ENCODE results near the gene BLOC1S1.

Gene BLOC1S1

GRCh38 chr12:55699471-55700055, 16.3 kb upstream of the BLOC1S1 start:
- no peaks in the 10 kb centered on the region for H3K4me1 ChIP-seq
- no peak overlapping the region for H3K4me2 ChIP-seq (ENCODE audit: low read length)
- no peaks in the 10 kb centered on the region for H3K27me3 ChIP-seq (ENCODE audit: control insufficient read depth, insufficient read depth, low read length)
- H2AFZ ChIP-seq: no peak overlapping the region
- TF ChIP-seq CTCF (IDR thresholded peaks at IDR 0.05): no peak
- H3K27ac ChIP-seq: no peak overlapping the region
- no peaks in the 10 kb centered on the region for H3K79me2 ChIP-seq
- H3K9me3 ChIP-seq (ENCODE audit: control insufficient read depth, low read length): no peaks in the 10 kb centered on the region
- no peak overlapping the region for H3K4me3 ChIP-seq (ENCODE audit: low read depth, low read length)
- no peak overlapping the region for H3K9ac ChIP-seq
- H3K36me3 ChIP-seq (ENCODE audit: control insufficient read depth, insufficient read depth, low read length): no peaks in the 10 kb centered on the region

- Histone ChIP-seq H3K9me3 (ENCODE audit: control insufficient read depth, low read length) (no peaks in the 10 kb centered on the region), H3K4me2 (ENCODE audit: low read length) (no peak overlapping the region), H2AFZ (no peak overlapping the region), H3K27ac (no peak overlapping the region), H3K36me3 (ENCODE audit: control insufficient read depth, insufficient read depth, low read length) (no peaks in the 10 kb centered on the region), H3K79me2 (no peaks in the 10 kb centered on the region), H3K27me3 (ENCODE audit: control insufficient read depth, insufficient read depth, low read length) (no peaks in the 10 kb centered on the region), H3K9ac (no peak overlapping the region), H3K4me3 (ENCODE audit: low read depth, low read length) (no peak overlapping the region), H3K4me1 (no peaks in the 10 kb centered on the region)
- no peak for TF ChIP-seq CTCF (IDR thresholded peaks at IDR 0.05)
Observed at GRCh38 chr12:55700255-55701018, 15.4 kb upstream of the BLOC1S1 start.

- H3K27ac ChIP-seq: no peak overlapping the region
- H3K4me3 ChIP-seq (ENCODE audit: low read depth, low read length): no peak overlapping the region
- no peak overlapping the region for H3K9ac ChIP-seq
- H3K4me2 ChIP-seq (ENCODE audit: low read length): no peak overlapping the region
- H2AFZ ChIP-seq: no peak overlapping the region
- no peaks in the 10 kb centered on the region for H3K27me3 ChIP-seq (ENCODE audit: control insufficient read depth, insufficient read depth, low read length)
- H3K36me3 ChIP-seq (ENCODE audit: control insufficient read depth, insufficient read depth, low read length): no peaks in the 10 kb centered on the region
- no peaks in the 10 kb centered on the region for H3K79me2 ChIP-seq
- no peaks in the 10 kb centered on the region for H3K4me1 ChIP-seq
- H3K9me3 ChIP-seq (ENCODE audit: control insufficient read depth, low read length): no peaks in the 10 kb centered on the region
- no peak for TF ChIP-seq CTCF (IDR thresholded peaks at IDR 0.05)
Observed at GRCh38 chr12:55702861-55703260, 13.0 kb upstream of the BLOC1S1 start.

- H3K4me3 ChIP-seq (ENCODE audit: low read depth, low read length): no peak overlapping the region
- H2AFZ ChIP-seq: no peak overlapping the region
- no peak overlapping the region for H3K9ac ChIP-seq
- no peaks in the 10 kb centered on the region for H3K36me3 ChIP-seq (ENCODE audit: control insufficient read depth, insufficient read depth, low read length)
- H3K4me1 ChIP-seq: no peaks in the 10 kb centered on the region
- no peak overlapping the region for H3K4me2 ChIP-seq (ENCODE audit: low read length)
- H3K27me3 ChIP-seq (ENCODE audit: control insufficient read depth, insufficient read depth, low read length): no peaks in the 10 kb centered on the region
- no peaks in the 10 kb centered on the region for H3K79me2 ChIP-seq
- no peaks in the 10 kb centered on the region for H3K9me3 ChIP-seq (ENCODE audit: control insufficient read depth, low read length)
- TF ChIP-seq CTCF (IDR thresholded peaks at IDR 0.05): no peak
- H3K27ac ChIP-seq: no peak overlapping the region
Observed at GRCh38 chr12:55703288-55703687, 12.6 kb upstream of the BLOC1S1 start.
